ENCODE data around the gene NAALADL2.

The NAALADL2 gene

DNA sequence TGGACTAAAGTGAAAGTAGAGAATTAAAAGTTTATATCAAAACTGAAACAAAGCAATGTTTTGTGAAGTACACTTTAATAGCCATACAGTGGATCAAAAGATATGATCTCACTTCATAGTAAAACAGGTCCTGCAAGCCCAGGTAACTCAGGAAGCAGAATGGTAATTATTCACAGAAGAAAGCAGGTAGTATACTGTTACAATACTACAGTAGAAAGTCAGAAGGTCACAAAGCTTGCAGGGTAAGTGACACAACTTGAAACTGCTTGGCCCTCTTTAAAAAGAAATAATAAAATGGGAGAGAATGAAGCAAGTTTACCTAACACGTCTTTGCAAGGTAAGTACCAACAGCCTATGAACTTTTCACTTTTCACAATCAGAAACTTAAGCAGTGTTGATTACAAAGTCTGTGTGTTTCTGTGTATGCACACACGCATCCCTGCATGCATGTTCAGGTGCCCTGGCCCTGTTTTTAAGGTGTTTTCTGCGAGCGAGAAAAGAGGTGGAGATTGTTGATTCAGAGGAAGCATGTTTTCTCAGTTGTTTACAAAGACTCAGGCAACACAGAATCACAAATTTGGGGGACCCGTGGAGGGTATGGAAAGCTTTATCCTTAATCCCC, at the start of gene NAALADL2:
Gene NAALADL2, plus strand, starts transcription at position 221 of the 622 bp plus-strand sequence.
- DNase-seq (ENCODE audit: low spot score), result no peak

DNA sequence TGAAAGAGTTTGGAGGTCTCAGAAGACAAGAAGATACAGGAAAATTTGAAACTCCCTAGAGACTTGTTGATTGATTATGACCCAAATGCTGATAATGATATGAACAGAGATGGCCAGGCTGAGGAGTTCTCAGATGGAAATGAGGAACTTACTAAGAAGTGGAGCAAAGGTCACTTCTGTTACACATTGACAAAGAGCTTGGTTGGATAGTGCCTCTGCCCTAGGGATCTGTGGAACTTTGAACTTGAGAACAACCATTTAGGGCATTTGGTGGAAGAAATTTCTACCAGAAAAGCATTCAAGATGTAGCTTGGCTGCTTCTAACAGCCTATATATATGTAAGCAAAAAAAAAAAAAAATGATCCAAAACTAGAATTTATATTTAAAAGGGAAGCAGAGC, 48.9 kb upstream of the NAALADL2 start:
- DNase-seq (ENCODE audit: low spot score), result no peak

DNA sequence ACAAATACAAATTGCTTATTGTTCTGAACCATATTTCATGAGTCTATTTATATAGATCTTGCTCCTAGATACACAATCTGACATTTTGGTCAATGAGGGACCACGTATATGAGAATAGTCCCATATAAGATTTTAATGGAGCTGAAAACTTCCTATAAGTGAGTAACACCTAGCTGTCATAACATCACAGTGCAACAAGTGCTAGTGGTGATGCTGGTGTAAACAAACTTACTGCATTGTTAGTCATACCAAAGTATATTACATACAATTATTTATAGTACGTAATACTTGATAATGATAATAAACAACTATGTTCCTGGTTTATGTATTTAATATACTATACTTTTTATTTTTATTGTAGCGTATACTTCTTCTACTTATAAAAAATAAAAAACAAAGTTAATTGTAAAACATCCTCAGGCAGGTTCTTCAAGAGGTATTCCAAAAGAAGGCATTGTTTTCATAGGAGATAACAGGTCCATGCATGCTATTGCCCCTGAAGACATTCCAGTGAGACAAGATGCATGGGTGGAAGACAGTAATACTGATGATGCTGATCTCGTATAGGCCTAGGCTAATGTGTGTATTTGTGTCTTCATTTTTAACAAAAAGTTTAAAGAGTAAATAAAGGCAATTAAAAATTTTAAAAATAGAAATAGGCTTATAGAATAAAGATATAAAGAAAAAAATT, 46.8 kb upstream of the NAALADL2 start:
- DNase-seq (ENCODE audit: low spot score), result no peak

DNA sequence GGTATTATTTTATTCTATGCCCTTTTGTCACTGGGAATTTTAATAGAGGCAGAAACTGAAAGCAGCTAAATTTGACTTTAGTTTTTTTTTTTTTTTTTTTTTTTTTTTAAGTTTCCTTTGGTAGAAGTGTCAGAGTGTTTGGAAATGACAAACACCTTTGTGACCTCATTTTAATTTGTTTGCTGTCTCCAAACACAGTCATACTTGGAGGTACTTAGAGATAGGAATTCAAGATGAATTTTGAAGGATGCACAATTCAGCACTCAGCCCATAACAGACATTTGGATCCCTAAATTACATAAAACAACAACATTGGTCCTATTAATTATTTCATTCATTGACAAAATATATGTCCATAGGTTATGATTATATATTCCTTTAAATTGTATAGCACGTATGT, 43.4 kb upstream of the NAALADL2 start:
- no peak for DNase-seq (ENCODE audit: low spot score)

DNA sequence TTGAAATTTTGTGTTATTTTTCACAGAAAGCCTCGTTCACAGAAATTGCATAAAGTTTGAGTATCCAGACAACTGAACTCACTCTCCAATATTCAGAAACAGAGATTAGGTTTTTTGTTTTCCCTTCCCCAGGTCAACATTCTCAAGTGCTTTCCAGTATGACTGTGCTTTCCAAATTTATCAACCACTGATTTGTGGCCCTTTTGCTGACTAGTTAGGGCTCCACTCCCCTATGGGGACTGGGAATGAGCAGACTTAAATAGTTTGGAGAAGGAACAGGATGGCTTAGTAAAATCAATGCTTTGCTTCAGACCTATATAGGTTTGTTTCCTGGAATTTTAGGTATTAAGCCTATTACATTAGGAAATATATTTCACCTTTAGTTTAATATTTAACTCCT, 38.2 kb upstream of the NAALADL2 start:
- DNase-seq (ENCODE audit: low spot score), result no peak

DNA sequence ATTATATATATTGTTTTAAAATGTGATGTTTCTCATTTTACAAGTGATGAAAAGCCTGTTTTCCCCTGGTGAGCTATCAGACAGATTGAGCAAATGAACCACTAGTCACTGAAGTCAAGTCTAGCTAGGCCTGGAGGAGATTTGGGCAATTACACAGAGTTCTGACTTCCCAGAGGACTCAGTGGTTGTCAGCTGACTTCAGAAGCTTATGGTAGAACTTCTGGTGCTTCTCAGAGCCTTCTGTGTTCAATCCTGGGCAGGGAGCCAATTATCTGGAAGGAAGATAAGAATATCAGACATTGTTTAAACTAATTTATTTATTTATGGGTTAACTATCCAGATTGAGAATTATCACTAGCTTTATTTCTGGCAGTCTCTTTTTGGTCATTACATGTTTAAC, 37.7 kb upstream of the NAALADL2 start:
- no peak for DNase-seq (ENCODE audit: low spot score)

DNA sequence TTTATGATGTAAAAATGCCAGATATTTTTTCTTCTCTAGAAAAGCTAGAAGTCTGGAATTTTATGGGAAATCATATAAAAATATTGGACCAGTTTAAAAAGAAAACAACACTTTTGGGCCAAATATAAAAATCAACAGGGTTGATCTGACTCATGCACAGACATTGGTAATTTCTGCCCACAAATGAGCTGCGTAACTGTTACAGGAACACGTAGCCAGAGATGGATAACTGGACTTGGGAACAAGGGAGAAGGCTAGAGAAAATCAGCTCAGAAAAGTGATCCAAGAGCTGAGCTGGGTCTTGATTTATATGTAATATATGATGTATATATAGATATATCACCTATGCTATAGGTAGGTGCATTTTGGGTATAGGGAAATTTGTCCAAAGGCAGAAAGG, 36.8 kb upstream of the NAALADL2 start:
- no peak for DNase-seq (ENCODE audit: low spot score)

DNA sequence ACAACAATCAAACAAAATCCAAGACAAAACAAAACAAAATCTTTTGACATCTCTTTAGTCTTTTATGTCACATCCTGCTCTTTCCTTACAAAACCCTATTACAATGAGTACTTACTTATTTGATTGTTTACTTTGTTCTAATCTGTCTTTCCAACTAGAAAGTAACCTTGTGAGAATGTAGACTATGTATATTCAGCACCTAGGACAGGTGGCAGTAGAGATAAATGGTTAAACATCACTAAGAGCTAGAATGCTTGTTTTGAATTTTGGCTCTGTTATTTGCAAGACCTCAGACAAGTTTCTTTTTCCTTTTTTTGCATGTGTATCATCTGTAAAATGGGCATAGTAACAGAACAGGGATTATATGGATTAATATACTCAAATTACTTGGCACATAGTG, 33.1 kb upstream of the NAALADL2 start:
- no peak for DNase-seq (ENCODE audit: low spot score)

DNA sequence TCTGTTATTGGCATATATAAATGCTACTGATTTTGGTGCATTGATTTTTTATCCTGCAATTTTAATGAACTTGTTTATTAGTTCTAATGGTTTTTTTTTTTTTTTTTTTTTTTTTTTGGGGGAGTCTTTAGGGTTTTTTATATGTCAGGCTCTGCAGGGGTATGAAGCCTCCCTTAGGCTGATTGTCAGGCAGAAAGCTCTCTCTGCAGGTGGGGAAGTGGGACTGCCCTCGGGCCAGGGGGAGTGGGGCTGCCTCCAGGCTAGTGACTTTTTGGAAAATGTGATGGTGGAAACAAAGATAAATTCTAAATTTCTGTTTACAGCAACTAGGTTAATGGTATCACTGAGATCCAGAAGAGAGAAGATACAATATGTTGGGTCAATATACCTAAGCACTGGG, 14.4 kb upstream of the NAALADL2 start:
- no peak for DNase-seq (ENCODE audit: low spot score)

DNA sequence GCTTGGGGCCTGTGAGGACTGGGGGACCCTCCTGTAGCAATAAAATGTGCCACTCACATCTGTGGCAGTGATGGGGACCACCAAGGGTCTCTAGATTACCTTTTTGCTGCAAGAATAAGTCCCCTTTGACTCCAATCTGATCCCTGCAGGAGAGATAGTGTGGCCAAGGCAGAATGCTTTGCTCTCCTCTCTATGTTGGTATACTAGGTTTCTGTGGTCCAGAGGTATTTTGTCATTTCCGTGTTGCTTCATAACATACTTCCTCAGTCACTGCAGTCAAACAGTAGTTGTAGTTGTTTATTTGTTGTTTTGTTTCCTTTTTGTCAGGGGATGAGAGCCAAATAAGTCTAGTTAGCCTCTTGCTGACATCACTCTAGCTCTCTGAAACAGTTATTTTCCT, 13.1 kb upstream of the NAALADL2 start:
- DNase-seq (ENCODE audit: low spot score), result no peak

DNA sequence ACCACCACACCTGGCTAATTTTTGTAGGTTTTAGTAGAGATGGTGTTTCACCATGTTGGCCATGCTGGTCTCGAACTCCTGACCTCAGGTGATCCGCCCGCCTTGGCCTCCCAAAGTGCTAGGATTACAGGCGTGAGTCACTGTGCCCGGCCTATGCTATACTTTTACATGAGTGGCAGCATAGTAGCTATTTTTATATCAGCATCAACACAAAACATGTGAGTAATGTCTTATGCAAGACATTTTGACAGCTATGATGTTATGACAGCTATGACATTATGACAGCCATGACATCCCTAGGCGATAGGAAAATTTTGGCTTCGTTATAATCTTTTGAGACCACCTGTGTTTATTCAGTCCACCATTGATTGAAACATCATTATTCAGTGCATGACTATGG, 4.1 kb upstream of the NAALADL2 start:
- no peak for DNase-seq (ENCODE audit: low spot score)

DNA sequence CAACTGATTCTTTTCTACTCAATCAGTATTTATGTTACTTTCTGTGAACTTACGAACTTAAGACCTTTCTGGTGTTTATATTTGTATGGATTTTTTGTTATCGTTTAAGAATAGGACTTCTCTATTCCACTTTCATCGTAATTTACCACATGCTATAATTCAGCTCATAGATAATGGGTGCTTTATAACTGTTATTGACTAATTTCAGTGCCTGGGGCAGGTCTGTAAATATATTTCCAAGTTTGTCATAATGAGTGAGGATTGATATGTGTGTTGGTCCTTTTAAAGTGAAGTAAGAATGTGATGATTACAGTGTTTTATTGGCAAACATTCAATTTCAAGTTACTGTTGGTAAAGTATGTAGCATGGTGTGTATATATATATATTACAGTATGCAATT, 1.8 kb upstream of the NAALADL2 start:
- DNase-seq (ENCODE audit: low spot score), result no peak

DNA sequence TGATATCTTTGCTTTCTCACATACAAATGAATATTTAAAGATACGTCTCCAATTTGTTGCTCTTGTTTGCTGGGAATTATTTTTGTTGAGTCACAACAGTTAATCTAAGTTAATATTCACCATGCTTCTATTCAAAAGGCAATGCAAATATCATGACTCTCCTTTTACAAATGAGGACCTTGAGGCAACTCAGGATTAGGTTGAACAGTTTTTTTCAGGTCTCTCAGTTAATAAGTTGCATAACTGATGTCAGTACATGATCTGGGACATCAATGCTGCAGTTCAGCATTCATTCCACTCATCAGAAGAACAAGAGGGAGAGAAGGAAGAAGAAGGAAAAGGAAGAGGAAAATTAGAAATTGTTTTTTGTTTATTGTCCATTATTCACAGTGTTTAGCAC, 781 bp upstream of the NAALADL2 start:
- DNase-seq (ENCODE audit: low spot score), result no peak

DNA sequence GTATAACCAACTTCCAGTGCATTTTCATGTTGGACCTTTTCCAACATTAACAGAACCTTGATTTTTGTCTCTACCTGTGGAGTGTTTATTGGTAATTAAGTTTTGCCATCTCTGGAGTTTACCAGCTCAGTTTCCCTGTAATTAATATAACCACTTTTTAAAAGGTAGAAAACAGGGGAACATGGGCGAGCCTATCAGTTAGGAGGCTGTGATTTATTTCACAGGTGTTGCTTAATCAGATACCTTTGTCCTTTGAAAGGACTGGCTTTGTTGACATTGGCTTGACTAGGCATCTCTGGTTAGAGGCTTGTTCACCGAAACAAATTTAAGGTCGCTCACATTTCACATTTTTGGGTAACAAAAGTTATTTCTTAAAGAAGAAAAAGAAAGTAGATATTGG, 622 bp downstream of the NAALADL2 start:
- no peak for DNase-seq (ENCODE audit: low spot score)

DNA sequence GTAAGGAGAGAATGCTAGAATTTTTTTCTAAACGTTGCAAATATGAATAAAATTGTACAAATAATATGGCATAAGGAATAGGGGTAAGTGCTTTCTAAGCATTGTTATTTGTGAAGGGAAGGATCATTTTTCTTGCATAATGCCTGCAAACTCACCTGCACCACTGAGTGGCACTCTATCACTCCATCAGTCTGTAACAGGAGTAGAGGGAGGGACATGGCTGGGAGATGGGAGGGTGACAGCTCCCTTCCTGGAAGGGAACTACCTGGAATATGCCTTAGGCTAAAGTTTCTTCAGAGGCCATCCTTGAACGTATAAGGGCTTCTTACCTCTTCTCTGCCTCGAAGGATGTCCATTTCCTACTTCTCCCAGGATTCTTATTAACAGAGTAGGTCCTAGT, 3.0 kb downstream of the NAALADL2 start:
- no peak for DNase-seq (ENCODE audit: low spot score)

DNA sequence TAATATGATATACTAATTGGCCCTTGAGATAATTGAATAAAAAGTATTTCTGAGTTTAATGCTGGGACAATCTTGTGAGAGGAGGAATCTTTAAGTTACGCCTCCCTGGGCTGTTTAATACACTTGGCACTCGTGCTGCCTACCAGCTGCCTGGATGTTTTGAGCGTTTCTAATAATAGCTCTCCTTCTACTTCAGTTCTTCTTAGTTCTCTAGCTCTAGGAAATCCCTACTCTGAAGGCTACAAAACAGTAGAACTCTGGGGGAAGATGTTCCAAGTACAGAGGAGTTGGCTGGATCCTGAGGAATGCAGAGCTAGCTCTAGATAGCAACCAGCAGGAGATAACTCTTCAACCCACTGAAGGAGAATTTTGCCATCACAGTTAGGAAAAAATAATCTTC, 3.5 kb downstream of the NAALADL2 start:
- DNase-seq (ENCODE audit: low spot score), result no peak

DNA sequence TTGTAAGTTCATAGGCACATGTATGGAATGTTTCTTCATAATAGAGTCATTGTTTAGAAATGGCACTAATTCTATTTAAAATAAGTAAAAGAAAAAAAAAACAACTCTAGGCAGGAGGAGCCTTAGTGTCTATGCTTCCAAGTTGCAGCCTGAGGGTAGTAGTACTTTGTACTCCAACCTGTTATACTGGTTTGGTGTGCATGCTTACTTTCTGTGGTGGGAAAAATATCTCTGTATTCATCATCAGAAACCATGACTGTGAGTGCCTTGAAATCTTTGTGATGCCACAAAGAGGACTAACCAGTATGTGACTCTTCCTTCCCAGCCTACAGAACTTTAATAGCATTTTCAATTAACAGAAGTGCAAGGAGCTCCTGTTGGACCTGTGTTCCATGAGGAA, 4.4 kb downstream of the NAALADL2 start:
- DNase-seq (ENCODE audit: low spot score), result no peak

DNA sequence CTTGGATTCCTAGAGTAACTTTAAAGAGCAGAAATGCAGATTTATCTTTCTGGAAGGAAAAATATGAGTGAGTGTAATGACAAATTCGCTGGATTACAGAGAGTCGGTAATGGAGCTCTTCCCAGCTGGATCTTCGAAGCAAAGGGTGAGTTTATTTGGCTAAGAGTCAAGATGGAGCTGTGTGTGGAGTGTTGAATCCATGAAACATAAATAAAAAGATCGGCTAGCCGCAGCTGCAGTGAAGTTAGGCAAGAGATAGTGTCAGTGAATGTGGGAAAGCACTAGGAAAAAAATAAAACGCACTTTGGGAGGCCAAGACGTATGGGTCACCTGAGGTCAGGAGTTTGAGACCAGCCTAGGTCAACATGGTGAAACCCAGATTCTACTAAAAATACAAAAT, 10.3 kb downstream of the NAALADL2 start:
- no peak for DNase-seq (ENCODE audit: low spot score)

DNA sequence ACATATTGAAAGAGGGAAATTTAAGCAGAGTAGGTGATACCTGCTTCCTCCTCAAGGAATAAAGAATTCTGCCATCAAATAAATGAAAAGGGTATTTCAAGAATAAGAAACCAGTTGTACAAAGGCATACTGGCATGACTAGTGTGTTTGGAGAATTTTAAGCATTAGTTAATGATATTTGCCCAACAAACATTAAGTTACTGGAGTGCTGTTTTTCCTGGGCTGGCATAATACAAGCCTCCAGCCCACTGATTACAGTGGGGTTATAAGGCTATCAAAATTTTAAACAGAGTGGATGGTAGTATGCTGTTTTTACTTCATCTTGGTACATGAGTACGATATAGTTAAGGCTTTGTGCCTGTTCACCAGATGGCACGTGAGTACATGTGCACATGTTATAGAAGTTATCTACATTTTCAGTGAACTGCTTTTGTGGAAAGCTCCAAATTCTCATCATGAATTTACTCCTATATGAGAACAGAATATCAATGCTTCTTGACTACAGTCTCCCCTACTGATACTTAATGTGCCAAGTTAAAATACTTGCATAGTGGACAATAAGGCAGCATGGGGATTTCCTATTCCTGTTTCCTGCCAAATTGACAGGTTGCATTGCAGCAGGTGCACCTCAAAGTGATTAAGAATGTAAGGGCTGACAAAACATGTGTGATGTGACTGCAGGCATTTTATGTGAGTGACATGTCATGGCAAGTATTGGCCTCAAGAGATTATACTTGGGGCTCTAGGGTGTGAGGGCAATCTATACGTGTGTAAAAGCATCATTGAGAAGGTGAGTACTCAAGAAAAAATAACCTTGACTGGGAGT, 14.9 kb downstream of the NAALADL2 start:
- no peak for DNase-seq (ENCODE audit: low spot score)

DNA sequence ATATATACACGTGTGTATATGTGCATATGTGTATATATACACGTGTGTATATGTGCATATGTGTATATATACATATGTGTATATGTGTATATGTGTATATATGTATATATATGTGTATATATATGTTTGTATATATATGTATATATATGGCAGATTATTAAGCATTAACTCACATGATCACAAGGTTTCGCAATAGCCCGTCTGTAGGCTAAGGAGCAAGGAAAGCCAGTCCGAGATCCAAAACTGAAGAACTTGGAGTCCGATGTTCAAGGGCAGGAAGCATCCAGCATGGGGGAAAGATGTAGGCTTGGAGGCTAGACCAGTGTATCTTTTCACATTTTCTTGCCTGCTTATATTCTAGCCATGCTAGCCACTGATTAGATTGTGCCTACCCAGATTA, 23.7 kb downstream of the NAALADL2 start:
- no peak for DNase-seq (ENCODE audit: low spot score)

DNA sequence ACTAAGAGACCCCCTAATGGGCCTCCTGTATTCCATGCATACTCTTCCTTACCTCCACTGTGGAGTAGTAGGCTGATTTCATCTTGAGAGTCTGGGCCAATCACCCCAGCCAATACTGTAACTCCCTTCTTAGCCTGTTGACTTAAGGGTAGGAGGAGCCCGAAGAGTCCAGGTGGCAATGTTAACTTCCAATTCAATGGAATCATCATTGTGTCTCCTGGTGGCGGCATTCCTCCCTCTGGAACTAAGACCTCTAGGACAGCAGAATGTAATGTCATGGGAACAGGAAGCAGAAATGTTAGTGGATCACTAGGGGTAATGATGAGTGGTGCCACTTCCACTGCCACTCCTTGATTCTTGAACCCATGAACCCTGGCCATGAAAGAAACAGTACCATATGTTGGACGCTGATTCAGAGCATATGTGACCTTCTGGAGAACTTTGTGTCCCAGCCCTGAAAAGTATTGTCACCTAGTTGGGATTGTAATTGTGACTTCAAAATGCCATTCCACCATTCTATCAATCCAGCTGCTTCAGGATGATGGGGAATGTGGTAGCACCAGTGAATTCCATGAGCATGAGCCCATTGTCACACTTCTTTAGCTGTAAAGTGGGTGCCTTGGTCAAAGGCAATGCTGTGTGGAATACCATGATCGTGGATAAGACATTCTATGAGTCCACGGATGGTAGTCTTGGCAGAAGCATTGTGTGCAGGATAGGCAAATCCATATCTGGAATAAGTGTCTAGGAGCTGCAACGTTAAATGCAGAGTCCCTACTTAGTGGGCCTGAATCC, 24.9 kb downstream of the NAALADL2 start:
- no peak for DNase-seq (ENCODE audit: low spot score)

DNA sequence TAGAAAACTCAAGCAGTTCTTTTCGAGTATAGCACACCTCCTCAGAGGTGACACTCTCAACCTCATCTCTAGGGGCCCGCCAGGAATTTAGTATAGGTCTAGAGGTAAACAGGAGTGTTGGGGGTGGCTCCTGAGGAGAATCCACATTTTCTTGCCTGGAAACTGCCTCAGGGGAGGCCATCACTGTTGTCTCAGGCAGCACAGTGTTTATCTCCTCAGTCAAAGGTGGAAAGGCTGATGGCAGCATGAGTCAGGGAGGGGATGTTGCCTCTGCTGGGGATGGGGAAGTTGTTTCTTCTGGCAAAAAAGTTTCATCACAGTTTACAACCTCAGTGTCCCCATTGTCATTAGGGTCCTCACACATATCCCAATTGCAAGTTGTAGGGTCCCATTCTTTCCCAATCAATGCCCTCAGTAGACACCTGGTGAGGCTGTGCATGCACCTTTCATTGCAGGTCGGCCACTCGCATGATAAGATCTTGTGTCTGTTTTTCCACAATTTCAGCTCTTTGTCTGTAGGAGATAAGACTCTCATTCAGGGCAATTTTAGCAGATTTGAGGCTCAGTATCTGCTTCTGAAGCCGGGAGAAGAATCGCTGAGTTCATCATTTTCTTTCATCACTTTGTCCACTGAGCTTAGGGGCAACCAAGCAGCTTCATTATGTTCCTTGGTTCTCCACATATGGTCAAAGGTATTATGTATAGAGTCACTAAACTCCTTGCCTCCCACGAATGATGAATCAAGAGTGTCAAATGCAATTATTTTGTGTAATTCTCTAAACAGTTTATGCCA, 25.8 kb downstream of the NAALADL2 start:
- DNase-seq (ENCODE audit: low spot score), result no peak
